GM04504 (cell line): Measurements from ENCODE around the gene CTCF.

Source experiments
- DNase-seq: peaks from one replicate; pipeline ENCODE4 v3.0.0-alpha.2; 2012; ENCODE audit warnings: low read depth

Gene CTCF

DNA sequence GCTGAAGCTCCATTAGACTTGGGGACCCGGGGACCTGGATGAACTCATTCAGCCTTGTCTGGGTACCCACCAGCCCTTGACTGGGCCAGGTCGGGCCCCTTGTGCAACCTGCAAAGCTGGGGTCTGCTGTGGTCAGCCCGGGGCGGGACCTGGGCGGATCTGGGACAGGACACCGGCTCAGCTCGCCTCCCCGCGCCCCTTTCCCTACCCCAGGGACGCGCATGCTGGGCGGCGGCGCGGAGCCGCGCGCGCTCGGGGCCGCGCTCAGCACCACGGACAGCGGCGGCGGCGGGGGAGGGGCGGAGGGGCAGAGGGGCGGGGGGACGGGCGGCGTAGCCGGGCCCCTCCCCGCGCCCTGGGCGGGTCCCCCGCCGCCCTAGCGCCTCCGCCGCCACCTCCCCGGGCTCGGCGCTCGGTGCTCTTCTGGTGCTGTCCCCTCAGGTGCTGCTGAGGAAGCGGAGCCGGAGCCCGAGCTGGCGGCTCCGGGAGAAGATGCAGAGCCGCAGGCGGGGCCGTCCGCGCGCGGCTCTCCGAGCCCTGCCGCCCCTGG, 90.3 kb downstream of the CTCF start:
- no peak for DNase-seq

DNA sequence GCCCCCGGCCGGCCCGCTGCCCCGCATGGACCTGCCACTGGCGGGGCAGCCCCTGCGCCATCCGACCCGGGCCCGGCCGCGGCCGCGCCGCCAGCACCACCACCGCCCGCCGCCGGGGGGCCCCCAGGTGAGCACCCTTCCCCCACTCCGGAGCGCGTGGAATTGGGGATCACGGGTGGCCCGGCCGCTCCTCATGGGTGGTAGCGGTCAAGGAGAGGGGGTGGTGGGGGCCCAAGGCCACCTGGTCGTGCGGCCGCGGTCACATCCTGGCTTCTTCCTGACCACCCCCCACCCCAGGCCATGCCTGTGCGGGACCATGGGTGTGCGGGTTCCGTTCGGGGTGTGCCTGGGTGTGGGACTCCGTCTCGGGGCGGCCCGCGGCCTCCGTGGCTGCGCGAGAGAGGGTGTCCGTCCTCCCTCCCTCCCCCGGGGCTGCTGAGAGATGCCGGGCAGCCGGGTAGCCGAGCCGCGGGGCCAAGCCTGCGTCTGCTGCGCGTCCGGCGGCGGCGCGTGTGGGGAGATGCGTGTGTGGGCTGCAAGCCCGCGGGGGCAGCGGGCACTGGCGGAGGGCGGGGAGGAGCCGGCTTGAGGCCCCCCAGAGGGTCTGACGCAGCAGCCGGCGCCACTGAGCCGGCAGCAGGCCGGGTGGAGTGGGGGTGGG, 90.9 kb downstream of the CTCF start:
- DNase-seq, result no peak

DNA sequence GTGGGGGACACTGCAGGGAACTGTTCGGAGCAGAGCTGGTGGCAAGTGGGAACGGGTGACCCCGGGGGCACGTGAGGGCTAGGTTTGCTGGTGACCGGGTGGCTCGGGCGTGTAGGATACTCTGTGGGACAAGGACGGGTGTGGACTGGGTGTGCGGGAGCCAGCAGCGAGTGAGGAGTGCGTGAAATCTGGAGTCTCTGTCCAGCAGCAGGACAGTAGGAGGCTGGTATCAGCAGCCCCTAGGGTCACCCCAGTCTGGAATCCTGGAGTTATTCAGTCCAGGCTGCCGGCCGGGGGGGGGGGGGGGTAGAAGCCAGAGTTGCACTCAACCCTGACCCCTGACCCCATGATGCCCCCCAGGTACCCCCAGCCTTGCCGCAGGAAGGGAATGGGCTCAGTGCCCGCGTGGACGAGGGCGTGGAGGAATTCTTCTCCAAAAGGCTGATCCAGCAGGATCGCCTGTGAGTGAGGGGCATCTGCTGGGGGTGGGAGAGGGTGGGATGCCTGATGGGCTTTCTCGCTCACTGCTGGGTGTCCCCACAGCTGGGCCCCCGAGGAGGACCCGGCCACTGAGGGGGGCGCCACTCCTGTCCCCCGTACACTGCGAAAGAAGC, 91.6 kb downstream of the CTCF start:
- DNase-seq, result no peak

DNA sequence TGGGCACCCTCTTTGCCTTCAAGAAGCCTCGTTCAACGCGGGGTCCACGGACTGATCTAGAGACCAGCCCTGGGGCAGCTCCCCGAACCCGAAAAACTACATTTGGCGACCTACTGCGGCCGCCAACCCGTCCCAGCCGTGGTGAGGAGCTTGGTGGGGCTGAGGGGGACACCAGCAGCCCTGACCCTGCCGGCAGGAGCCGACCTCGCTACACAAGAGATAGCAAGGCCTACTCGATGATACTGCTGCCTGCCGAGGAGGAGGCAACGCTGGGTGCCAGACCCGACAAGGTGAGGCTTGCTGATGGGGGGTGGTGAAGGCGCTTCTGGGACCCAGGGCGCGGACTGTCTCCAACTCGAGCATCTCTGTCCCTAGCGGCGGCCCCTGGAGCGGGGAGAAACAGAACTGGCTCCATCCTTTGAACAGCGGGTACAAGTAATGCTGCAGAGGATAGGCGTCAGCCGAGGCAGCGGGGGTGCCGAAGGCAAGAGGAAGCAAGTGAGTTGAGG, 92.1 kb downstream of the CTCF start:
- DNase-seq, result no peak

DNA sequence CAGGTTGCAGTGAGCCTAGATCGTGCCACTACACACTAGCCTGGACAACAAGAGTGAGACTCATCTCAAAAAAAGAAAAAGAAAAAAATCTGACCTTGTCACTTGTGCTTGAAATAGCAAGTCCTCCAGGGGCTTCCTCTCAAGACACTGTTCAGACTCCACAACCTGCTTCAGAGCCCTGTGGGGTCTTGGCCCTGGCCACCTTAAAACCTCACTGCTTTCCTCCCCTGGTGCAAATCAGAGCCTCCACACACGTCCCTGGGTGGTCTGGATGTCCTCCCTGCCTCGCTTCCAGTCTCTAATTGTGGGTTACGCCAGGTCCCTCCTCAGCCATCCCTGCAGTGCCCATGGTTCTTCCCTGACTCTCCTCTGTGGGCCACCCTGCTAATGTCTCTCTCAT, 93.0 kb downstream of the CTCF start:
- no peak for DNase-seq

DNA sequence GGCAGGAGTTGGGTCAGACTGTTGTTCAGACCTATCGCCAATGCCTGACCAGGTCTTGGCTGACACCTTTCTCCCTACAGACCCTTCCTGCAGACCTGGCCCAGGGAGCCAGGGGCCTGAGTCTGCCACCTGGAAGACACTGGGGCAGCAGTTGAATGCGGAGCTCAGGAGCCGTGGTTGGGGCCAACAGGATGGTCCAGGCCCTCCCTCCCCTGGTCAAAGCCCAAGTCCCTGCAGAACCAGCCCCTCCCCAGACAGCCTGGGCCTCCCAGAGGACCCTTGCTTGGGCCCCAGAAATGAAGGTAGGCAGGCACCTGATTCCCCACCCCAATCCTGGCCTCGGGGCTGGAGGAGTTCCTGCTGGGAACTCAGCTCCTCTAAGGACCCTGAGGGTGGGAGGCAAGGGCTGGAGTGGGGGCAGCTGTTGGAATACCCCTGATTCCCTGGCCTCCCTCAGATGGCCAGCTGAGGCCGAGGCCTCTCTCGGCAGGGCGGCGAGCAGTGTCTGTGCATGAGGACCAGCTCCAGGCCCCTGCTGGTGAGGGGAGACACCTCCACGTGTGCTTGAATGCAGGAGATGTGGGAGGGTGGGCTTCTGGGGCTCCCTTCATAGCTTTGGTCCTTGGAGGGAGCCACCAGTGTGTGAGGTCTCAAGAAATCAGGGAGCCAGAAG, 94.2 kb downstream of the CTCF start:
- no peak for DNase-seq

DNA sequence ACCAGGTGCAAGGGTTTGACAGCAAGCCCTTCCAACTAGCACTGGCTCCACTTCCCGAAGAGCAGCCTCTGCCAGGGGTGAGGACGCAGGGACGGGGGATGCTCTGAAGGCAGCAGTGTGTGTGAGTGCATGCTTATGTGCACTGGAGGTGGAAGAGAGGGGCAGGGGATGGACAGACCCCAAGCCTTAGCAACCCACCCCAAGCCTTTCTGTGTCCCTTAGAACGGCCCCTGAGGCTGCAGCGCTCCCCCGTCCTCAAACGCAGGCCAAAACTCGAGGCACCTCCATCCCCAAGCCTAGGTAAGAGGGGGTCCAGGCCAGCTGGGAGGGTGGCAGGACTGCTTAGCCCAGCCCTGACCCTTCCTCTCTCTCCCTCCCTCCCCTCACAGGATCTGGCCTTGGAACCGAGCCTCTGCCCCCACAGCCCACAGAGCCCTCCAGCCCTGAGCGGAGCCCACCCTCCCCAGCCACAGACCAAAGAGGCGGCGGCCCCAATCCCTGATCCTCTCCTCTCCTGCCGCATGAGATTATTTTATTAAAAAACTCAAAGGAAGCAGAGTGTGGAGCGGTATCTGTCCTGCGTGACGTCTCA, 94.8 kb downstream of the CTCF start:
- no peak for DNase-seq

DNA sequence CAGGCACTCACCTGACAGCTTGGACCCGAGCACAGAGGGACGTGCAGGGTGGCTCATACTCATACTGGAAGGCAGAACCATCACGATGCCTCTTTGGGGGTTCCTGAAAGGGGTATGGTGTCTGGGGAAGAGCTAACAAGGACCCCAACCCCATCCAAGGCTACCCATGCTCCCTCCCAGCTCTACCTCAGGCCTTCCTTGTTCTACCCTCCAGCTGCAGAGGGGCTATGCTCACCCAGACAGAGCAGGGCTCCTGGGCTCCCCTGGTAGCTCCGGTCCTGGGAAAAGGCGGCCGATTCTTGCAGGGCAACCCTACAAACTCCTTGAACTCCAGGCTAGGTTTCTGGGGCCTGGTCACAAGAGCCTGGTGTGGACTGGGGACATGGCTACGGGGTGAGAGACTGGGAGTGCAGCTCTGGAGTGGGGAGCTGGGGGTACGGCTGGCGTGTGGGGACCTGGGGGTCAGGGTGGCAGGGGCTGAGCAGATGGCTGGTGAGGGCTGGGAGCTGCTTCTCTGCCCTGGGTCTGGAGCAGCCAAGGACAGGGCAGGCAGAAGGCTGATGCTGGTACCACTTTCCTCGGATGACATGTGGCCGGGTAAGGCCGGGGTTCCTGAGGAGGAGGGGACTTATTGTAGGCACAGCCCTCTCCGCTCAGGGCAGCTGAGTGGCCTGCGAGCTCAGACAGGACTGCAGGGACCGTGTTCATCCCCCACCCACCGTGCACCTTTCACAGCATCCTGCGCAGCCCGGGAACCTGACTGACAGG, 95.6 kb downstream of the CTCF start:
- no peak for DNase-seq

DNA sequence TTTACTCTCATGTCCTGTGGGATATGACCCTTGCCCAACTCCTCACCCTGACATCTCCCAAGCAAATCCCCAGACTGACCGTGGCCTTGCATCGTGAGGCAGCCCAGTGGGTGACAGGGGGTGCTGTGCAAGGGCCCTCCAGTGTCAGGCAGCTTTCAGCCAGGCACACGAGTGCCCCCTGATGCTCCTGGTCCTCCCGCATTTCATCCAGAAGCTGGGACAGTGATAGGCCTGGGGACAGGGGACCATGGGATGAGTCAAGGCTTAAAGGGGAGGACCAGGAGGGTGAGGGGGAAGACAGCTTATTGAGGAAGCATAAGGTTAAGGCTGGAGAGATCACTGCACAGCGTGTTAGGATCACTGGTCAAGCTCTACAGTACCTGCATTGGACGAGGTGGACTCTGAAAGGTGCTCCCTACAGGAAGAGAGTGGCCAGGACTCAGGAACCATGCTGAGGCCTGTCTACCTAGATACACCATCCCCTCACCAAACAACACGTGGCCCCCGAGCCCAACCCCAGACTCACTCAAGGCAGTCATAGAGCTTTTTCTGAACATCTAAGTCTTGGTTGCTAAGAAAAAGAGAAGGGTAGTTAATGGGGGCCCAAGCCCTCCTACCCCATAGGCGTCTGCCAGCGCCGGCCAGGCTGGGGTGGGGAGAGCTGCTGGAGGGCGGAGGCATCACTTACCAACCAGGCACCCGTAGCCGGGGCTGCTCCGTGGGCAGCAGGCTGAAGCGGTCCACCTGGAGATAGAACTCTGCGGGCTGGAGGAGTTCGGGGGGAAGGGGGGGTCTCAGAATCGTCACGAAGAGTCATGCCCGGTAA, 96.7 kb downstream of the CTCF start:
- no peak for DNase-seq

DNA sequence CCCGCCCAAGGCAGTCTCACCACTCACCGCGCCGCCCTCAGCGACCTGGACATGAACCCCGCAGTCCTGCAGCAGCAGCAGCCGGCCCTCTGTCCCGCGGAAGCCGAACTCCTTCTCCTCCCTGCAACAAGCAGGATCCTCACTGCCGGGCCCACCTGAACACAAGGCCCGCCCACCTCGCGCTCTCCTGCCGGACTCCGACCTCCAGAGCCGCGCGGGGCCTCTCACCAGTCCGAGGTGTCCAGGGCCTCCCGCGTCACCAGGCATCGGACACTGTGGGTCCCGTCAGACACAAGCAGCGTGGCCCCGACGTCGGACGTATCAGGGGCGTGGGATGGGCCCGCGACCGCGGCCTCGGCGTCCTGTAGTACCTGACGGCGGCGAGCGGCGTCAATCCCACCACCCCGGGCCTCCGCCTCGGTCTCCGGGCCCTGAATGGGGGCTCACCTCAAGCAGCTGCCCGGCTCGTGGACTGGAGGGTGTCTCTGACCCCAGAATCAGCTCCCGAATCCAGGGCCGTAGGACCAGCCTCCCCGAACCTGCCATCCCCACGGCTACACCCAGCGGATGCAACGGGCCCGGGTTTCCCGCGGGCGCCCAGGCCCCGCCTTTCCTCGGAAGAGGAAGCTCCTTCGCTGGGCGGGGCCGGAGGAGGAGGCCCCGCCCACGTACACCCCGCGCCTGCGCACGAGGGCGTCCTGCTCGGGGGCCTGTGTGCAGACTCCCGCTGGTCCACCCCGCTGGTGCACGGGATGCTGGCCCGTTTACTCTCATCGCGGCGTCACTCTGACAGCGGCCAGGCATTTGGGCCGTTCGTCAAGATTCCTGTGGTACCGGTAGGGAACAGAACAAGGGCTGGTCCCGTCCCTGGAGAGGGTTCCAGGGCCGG, 97.6 kb downstream of the CTCF start, which contains the start of gene ACD:
Gene ACD, minus strand, starts transcription at position 586 of the 889 bp plus-strand sequence. Its CDS starts 40 bp downstream, at position 546.
- peak; percentile 80 for DNase-seq

DNA sequence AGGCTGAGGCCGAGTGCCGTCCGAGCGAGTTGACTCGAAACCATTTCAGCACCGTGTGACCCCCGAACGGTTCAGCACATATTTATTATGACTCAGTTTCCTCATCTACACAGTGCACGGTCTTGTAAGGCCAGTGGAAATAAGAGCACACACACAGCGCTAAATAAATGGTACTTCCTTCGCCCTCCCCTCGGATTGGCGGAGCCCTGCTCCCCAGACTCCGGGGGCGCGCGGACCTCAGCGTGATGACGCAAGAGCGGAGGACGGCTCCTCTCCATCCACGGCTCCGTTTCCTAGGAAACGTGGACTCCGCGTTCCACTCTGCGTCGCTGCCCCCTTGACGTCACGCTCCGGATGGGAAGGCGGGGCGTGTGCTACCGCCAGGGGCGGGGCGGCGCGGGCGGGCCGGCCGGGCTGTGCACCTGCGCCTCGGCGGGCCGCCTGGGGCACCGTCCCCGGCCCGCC, 98.3 kb downstream of the CTCF start, which contains the start of gene PARD6A:
Gene PARD6A, plus strand, starts transcription at position 397 of the 465 bp plus-strand sequence. CDS start 79 bp downstream, outside the sequence.
- peak; percentile 87 for DNase-seq

DNA sequence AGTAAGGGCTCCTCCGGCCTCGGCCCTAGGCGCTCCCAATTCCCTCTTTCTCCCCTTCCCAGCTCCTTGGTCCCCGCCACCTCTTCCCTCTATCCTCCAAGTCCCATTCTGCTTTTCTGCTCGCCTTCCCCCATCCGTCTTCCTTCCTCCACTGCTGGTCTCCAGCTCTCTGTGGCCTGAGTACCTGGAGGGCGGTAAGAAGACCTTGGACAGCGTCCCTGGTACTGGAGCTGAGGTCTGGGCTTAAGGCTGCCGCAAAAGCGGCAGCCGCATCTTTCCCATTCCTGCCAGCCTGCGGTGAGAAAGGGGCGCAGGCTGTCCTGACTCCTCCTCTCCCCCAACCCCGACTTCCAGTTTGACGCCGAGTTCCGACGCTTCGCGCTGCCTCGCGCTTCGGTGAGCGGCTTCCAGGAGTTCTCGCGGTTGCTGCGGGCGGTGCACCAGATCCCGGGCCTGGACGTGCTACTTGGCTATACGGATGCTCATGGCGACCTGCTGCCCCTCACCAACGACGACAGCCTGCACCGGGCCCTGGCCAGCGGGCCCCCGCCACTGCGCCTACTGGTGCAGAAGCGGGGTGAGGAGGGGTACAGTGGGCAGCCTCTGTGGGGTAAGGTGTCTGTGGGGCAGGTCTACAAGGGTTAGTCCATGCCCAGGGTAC, 98.9 kb downstream of the CTCF start:
- DNase-seq, result no peak

DNA sequence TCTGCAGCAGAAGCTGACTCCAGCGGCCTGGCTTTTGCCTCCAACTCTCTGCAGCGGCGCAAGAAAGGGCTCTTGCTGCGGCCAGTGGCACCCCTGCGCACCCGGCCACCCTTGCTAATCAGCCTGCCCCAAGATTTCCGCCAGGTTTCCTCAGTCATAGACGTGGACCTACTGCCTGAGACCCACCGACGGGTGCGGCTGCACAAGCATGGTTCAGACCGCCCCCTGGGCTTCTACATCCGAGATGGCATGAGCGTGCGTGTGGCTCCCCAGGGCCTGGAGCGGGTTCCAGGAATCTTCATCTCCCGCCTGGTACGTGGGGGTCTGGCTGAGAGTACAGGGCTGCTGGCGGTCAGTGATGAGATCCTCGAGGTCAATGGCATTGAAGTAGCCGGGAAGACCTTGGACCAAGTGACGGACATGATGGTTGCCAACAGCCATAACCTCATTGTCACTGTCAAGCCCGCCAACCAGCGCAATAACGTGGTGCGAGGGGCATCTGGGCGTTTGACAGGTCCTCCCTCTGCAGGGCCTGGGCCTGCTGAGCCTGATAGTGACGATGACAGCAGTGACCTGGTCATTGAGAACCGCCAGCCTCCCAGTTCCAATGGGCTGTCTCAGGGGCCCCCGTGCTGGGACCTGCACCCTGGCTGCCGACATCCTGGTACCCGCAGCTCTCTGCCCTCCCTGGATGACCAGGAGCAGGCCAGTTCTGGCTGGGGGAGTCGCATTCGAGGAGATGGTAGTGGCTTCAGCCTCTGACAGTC, 99.7 kb downstream of the CTCF start:
- DNase-seq, result no peak

DNA sequence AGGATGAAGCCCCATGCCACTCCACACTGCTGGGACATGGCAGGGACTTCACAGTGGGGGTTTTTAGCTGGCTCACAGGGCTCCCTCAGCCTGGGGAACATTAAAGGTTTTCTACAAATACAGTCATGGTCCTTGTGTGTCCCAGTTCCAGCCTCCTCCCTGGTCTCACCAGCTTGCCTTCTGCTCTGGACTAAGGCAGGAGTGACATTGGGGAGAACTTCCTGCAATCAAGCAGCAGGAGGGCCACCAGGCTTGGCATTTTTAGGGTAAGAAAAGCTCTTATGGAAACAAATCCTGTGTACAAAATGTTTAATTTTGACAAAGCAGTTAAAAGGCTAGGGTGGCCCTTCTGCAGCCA, 100.3 kb downstream of the CTCF start:
- DNase-seq, result no peak

DNA sequence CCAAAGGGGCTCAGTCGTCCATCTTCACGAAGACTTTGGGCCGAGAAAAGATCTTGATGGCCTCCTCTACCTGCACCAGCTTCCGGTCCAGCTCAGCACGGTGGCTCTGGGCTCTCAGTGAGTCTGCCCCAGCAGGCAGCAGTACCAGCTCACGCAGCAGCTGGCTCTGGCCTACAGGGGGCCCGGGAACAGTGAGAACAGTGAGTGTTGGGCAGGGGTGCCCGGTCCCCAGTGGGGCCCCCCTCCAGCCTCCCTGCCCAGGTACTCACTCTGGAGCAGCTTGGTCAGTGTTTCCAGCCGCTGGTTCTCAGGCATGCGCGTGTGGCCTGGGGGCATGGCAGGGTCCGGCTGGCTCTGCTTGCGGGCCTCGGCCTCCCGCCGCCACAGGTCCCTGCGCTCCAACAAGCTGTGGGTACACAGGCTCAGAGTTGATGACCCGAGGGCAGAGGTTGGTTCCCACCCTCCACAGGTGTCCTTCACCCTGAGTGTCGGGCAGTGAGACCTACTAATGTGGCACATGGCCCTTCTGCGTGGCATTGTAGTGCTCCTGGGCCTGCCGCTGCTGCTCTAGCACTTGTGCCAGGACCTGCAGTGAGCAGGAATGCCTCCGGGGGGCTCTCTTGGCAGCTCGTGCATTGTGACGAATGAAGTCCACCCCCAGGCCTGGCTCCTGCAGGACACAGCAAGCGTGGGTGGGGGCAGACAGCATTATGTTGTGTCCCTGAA, 101.0 kb downstream of the CTCF start:
- no peak for DNase-seq

DNA sequence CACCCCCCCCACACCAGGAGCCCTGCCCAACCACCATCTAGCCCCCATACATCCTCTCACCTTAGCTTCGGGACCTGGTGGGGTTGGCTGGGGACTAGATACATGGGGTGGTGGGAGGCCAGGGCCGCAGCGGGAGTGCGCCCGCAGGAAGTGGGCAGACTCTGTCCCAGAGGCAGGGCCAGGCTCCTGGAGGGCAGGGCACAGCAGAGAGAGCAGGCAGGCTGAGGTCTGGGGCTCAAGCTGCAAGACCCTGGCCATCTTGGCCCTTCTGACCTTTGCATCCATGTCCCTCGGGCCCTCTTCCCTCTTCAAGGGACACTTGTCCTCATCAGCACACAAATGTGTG, 101.5 kb downstream of the CTCF start:
- no peak for DNase-seq

DNA sequence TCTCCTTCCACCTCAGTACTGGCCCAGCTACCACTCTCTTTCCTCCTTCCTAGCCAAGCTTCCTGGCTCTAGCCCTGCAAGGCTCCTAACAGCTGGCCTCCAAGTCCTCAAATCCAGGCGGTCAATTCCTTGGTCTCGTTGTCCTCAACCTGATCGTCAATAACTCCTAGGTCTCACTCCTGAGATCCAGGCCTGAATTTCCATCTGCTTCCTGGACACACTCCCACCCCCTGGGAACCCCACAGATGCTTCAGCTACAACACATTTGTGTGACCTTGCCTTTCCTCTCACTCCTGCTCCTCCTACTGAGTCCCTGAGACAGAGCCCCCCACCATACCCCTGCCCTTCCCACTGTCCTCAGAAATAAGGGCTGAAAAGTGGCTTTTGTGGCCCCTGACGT, 101.9 kb downstream of the CTCF start:
- no peak for DNase-seq

DNA sequence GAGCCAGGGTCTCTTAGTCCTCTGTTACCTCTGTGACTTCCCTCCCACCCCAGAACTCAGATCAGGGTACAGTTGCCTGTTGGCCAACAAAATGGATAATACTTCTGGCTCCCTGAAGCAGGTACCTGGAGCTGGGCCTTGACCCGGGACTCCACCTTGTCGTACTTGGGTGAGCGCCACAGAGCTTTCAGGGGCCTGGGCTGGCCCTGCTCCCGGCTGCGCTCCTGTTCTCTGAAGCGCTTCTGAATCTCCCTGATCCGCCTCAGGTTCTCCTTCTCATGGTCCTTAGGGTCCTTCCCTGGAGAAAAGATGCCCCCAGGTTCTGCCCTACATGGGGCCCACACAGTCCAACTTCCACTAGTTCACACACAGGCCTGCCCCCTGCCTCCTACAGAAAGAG, 102.5 kb downstream of the CTCF start:
- no peak for DNase-seq
